Neural cell (in vitro differentiated cells): ENCODE results near the gene ARHGAP10. TPM values are rescaled to one million over a fixed set of nuclear protein-coding genes. Genes with fewer than 3 reads are reported as not detected.

Experiments
- H2AFZ ChIP-seq: fragments of 200-600, 300-800 bp; sonication (generic), shearing (Covaris generic); 2 replicates; pipeline ENCODE4 v1.6.0; 2014; ENCODE audit warnings: low read depth, mild to moderate bottlenecking, antibody characterized with exemption, low read length, moderate library complexity
- H3F3A ChIP-seq: fragments of 200-600 bp; shearing (Covaris generic); 2 replicates; pipeline ENCODE4 v1.6.1; 2016; ENCODE audit warnings: mild to moderate bottlenecking, moderate library complexity, mixed read lengths, antibody characterized with exemption, low read length; ENCODE audit not compliant: insufficient read depth, poor library complexity, severe bottlenecking
- H3K27ac ChIP-seq: fragments of 200-600, 300-800 bp; sonication (generic), shearing (Covaris generic); 2 replicates; pipeline ENCODE4 v1.5.1; 2014; ENCODE audit warnings: mild to moderate bottlenecking, low read length, moderate library complexity
- H3K27me3 ChIP-seq: fragments of 300-800, 200-600 bp; sonication (generic), shearing (Covaris generic); 2 replicates; pipeline ENCODE4 v1.6.0; 2014; ENCODE audit warnings: mild to moderate bottlenecking, low read depth, low read length, moderate library complexity; ENCODE audit not compliant: insufficient read depth
- H3K36me3 ChIP-seq: fragments of 300-800, 200-600 bp; sonication (generic), shearing (Covaris generic); 2 replicates; pipeline ENCODE4 v1.5.1; 2014; ENCODE audit warnings: mild to moderate bottlenecking, antibody characterized with exemption, low read length, moderate library complexity; ENCODE audit not compliant: insufficient read depth
- H3K4me2 ChIP-seq: fragments of 300-800, 200-600 bp; sonication (generic), shearing (Covaris generic); 2 replicates; pipeline ENCODE4 v1.6.0; 2014; ENCODE audit warnings: mild to moderate bottlenecking, low read length
- H3K4me3 ChIP-seq: fragments of 300-800, 200-600 bp; sonication (generic), shearing (Covaris generic); 2 replicates; pipeline ENCODE4 v1.5.1; 2014; ENCODE audit warnings: mild to moderate bottlenecking, low read length, moderate library complexity
- H3K79me2 ChIP-seq: fragments of 200-600 bp; shearing (Covaris generic); replicated peaks from 2 replicates; pipeline ENCODE4 v1.6.0; 2014; ENCODE audit warnings: mild to moderate bottlenecking, low read length, moderate library complexity; ENCODE audit not compliant: insufficient read depth
- H3K9ac ChIP-seq: fragments of 300-800, 200-600 bp; sonication (generic), shearing (Covaris generic); 2 replicates; pipeline ENCODE4 v1.6.1; 2016; ENCODE audit warnings: mild to moderate bottlenecking, low read length, mixed read lengths
- H3K9me2 ChIP-seq: fragments of 200-600 bp; shearing (Covaris generic); 2 replicates; pipeline ENCODE4 v1.6.1; 2016; ENCODE audit warnings: mild to moderate bottlenecking, low read length, mixed read lengths; ENCODE audit not compliant: insufficient read depth
- H3K9me3 ChIP-seq: fragments of 200-600, 300-800 bp; sonication (generic), shearing (Covaris generic); 2 replicates; pipeline ENCODE4 v1.6.1; 2016; ENCODE audit warnings: mild to moderate bottlenecking, mixed run types, low read length, moderate library complexity, mixed read lengths
- H4K20me1 ChIP-seq: fragments of 200-600 bp; shearing (Covaris generic); 2 replicates; pipeline ENCODE4 v1.6.1; 2016; ENCODE audit warnings: mild to moderate bottlenecking, mixed run types; ENCODE audit not compliant: insufficient read depth
- EP300 ChIP-seq: fragments of 450-650 bp; conservative IDR thresholded peaks from 2 replicates; pipeline ENCODE4 v1.6.1; 2014; ENCODE audit warnings: antibody characterized with exemption, mild to moderate bottlenecking, moderate library complexity; ENCODE audit not compliant: poor library complexity, severe bottlenecking
- EZH2 ChIP-seq: fragments of 200-600, 300-800 bp; shearing (Covaris generic), sonication (generic); IDR thresholded peaks from 2 replicates; pipeline ENCODE4 v1.6.1; 2014; ENCODE audit warnings: antibody characterized with exemption, low read length, borderline replicate concordance, mild to moderate bottlenecking; ENCODE audit not compliant: insufficient read depth, poor library complexity, severe bottlenecking
- MXI1 ChIP-seq: fragments of 450-650 bp; conservative IDR thresholded peaks from 2 replicates; pipeline ENCODE4 v1.6.1; 2014; ENCODE audit warnings: antibody characterized with exemption, mild to moderate bottlenecking; ENCODE audit not compliant: poor library complexity, severe bottlenecking
- POLR2AphosphoS5 ChIP-seq: IDR thresholded peaks from 2 replicates; pipeline ENCODE4 v1.6.1; 2012
- RAD21 ChIP-seq: fragments of 450-650 bp; conservative IDR thresholded peaks from 2 replicates; pipeline ENCODE4 v1.6.1; 2014; ENCODE audit warnings: antibody characterized with exemption, mild to moderate bottlenecking, moderate library complexity
- REST ChIP-seq: IDR thresholded peaks from 2 replicates; pipeline ENCODE4 v1.6.1; 2012; ENCODE audit warnings: borderline replicate concordance
- SMC3 ChIP-seq: fragments of 450-650 bp; conservative IDR thresholded peaks from 2 replicates; pipeline ENCODE4 v1.6.1; 2014; ENCODE audit warnings: antibody characterized with exemption, mild to moderate bottlenecking, moderate library complexity; ENCODE audit not compliant: poor library complexity
- TAF1 ChIP-seq: IDR thresholded peaks from 2 replicates; pipeline ENCODE4 v1.6.1; 2012; ENCODE audit warnings: low read depth
- polyA plus RNA-seq: library from polyadenylated mRNA; depleted of rRNA; stranded (reverse); fragments of >200 nt; gene quantifications from 2 replicates; pipeline ENCODE4 v1.2.3, GENCODE V29; 2014
- TF ChIP-seq, protein P1 (sequence below): fragments of 450-650 bp; IDR thresholded peaks from 2 replicates; pipeline ENCODE4 v1.5.1; 2014; ENCODE audit warnings: antibody characterized with exemption, mild to moderate bottlenecking, moderate library complexity; ENCODE audit not compliant: poor library complexity, severe bottlenecking

ARHGAP10 gene
- polyA plus RNA-seq, 1 donor from 2014 or later = 1.2 TPM

GRCh38 chr4:147768113-147768512 lies 36.2 kb downstream of the ARHGAP10 start:
- no peak for TF ChIP-seq POLR2AphosphoS5
- no peak for TF ChIP-seq EP300
- TF ChIP-seq RAD21 = no peak
- H2AFZ ChIP-seq = no peak overlapping the region
- no peaks in the 10 kb centered on the region for H3F3A ChIP-seq
- H3K27me3 ChIP-seq = no peaks in the 10 kb centered on the region
- H3K4me2 ChIP-seq = no peak overlapping the region
- H4K20me1 ChIP-seq = no peaks in the 10 kb centered on the region
- H3K9me2 ChIP-seq = no peaks in the 10 kb centered on the region
- H3K36me3 ChIP-seq = no peaks in the 10 kb centered on the region
- no peak overlapping the region for H3K27ac ChIP-seq
- H3K9ac ChIP-seq = no peak overlapping the region
- H3K9me3 ChIP-seq = no peaks in the 10 kb centered on the region
- no peak overlapping the region for H3K4me3 ChIP-seq
- no peaks in the 10 kb centered on the region for H3K79me2 ChIP-seq

DNA sequence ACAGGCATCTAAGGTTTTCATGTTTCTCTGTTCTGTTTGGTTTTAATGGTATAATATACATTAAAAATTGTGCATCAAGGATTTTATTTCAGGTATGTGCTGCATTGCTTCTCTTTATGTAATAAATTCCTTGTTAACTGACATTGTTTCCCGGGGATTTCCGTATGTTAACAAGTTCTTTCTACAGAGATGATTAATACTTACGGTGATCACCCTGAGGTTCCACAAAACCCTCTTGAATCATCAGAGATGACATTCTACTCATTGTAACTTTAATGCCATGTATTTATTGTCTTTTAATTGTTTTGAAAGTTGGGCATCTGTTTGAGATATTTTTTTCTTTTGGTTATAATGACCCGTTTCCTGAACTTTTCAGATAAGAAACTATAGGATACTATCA lies 37.5 kb downstream of the ARHGAP10 start:
- TF ChIP-seq, protein P1, sequence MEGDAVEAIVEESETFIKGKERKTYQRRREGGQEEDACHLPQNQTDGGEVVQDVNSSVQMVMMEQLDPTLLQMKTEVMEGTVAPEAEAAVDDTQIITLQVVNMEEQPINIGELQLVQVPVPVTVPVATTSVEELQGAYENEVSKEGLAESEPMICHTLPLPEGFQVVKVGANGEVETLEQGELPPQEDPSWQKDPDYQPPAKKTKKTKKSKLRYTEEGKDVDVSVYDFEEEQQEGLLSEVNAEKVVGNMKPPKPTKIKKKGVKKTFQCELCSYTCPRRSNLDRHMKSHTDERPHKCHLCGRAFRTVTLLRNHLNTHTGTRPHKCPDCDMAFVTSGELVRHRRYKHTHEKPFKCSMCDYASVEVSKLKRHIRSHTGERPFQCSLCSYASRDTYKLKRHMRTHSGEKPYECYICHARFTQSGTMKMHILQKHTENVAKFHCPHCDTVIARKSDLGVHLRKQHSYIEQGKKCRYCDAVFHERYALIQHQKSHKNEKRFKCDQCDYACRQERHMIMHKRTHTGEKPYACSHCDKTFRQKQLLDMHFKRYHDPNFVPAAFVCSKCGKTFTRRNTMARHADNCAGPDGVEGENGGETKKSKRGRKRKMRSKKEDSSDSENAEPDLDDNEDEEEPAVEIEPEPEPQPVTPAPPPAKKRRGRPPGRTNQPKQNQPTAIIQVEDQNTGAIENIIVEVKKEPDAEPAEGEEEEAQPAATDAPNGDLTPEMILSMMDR = no peak
- no peak for TF ChIP-seq POLR2AphosphoS5
- Histone ChIP-seq H3F3A (no peaks in the 10 kb centered on the region), H4K20me1 (no peaks in the 10 kb centered on the region)

GRCh38 chr4:147770831-147771230 lies 38.9 kb downstream of the ARHGAP10 start:
- Histone ChIP-seq H3K27ac (no peak overlapping the region), H2AFZ (no peak overlapping the region), H3K27me3 (no peaks in the 10 kb centered on the region), H3K79me2 (no peaks in the 10 kb centered on the region), H3K9me3 (no peaks in the 10 kb centered on the region), H3K36me3 (no peaks in the 10 kb centered on the region), H3K9ac (no peak overlapping the region), H3K9me2 (no peaks in the 10 kb centered on the region), H3F3A (no peaks in the 10 kb centered on the region), H4K20me1 (no peaks in the 10 kb centered on the region), H3K4me2 (no peak overlapping the region), H3K4me3 (no peak overlapping the region)
- TF ChIP-seq SMC3 = no peak
- no peak for TF ChIP-seq REST
- TF ChIP-seq, protein P1 = no peak
- no peak for TF ChIP-seq EP300
- no peak for TF ChIP-seq TAF1
- no peak for TF ChIP-seq MXI1
- TF ChIP-seq EZH2 = no peak
- TF ChIP-seq RAD21 = no peak
- no peak for TF ChIP-seq POLR2AphosphoS5

More for the DNA sequence above, 37.5 kb downstream of the ARHGAP10 start:
- no peak overlapping the region for H3K4me3 ChIP-seq
- H3K9me2 ChIP-seq = no peaks in the 10 kb centered on the region
- H3K36me3 ChIP-seq = no peaks in the 10 kb centered on the region
- no peak overlapping the region for H3K27ac ChIP-seq
- no peaks in the 10 kb centered on the region for H3K27me3 ChIP-seq
- no peaks in the 10 kb centered on the region for H3K79me2 ChIP-seq
- no peak overlapping the region for H2AFZ ChIP-seq
- H3K4me2 ChIP-seq = no peak overlapping the region
- H3K9me3 ChIP-seq = no peaks in the 10 kb centered on the region
- no peak overlapping the region for H3K9ac ChIP-seq
